Astrocyte of the spinal cord (primary cell): Measurements from ENCODE around the gene PDS5B.

Experiments
- DNase-seq: peaks from one replicate; pipeline ENCODE4 v3.0.0; 2011; ENCODE audit warnings: low read depth, low spot score
- H3K4me3 ChIP-seq: 2 replicates; pipeline ENCODE4 v1.5.1; 2011; ENCODE audit warnings: low read depth, mild to moderate bottlenecking, low read length, moderate library complexity
- CTCF ChIP-seq: IDR thresholded peaks from 2 replicates; pipeline ENCODE4 v1.5.1; 2012; ENCODE audit warnings: low read depth, mild to moderate bottlenecking, low read length, inconsistent platforms
- in situ Hi-C: cut with HindIII; loops from 2 replicates; pipeline ENCODE4 v1.10.0; 2017; ENCODE audit warnings: low sequenced_read_pairs

PDS5B gene

GRCh38 chr13:32582281-32582680 lies 4.0 kb upstream of the PDS5B start:
- no peak overlapping the region for H3K4me3 ChIP-seq
- DNase-seq: no peak
- no peak for TF ChIP-seq CTCF
- in situ Hi-C loops: no loop called here

- no peak for DNase-seq
- H3K4me3 ChIP-seq: no peak overlapping the region
- TF ChIP-seq CTCF: no peak
- in situ Hi-C loops: no loop called here
These were observed 3.3 kb upstream of the PDS5B start for GRCh38 chr13:32582991-32583390.

- in situ Hi-C loops: no loop called here
- peak overlapping the region; percentile 47 for H3K4me3 ChIP-seq
- DNase-seq: no peak
- TF ChIP-seq CTCF: no peak
These were observed 637 bp upstream of the PDS5B start for GRCh38 chr13:32585550-32586079.

DNA sequence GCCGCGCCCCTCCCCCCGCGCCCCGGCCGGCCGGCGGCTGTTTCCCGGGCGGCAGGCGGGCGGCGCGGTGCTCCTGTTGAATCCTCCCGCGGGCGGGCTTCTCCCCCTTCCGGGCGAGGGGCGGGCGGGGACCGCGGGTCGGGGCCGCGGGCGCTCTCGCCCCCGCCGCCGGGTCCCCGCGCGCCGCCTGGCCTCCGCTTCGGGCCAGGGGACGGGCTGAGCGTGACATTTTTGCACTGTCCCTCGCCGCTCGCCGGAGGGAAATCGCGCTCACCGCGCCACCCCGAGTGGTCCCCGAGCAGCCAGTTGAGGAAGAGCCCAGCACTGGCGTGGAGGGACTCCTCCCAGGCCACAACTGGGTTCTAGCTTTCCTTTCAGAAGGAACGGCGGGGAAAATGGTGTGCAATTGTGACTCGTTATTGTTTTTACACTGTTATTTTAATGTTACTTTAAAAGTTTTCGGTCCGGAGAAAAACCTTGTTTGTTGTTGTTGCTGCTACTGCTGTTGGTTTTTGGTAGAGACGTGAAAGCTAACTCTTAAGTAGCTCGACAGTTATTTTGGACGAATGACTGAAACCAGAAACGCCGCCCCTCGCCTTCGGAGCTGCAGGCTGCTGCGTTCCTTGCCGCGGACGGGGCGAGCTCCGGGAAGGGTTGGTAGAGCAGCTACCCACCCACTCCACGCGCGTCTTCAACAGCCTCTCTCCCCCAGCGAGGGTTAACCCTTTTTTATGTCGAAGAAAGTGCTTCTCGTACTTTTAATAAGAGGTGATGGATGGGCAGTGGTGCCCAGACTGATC lies 959 bp downstream of the PDS5B start:
- DNase-seq: peak; percentile 70
- no peak for TF ChIP-seq CTCF
- in situ Hi-C loops: no loop called here
- peak overlapping the region; percentile 60 for H3K4me3 ChIP-seq

- TF ChIP-seq CTCF: no peak
- DNase-seq: peak; percentile 48
- in situ Hi-C loops: no loop called here
- H3K4me3 ChIP-seq: peak overlapping the region; percentile 60
These were observed 1.5 kb downstream of the PDS5B start for GRCh38 chr13:32587811-32588170.

GRCh38 chr13:32588736-32589135 lies 2.5 kb downstream of the PDS5B start:
- DNase-seq: peak; percentile 29
- in situ Hi-C loops: no loop called here
- TF ChIP-seq CTCF: no peak
- peak overlapping the region; percentile 60 for H3K4me3 ChIP-seq
